GM12878 (cell line): ENCODE results near the gene SIGLEC6. TPM values are rescaled to one million over a fixed set of nuclear protein-coding genes. Genes with fewer than 3 reads are reported as not detected.

Source experiments
- ATAC-seq: fragments of 200-7000 bp; cut with Tn5 transposase; 3 replicates; pipeline ENCODE4 v1.9.1; 2020; ENCODE audit warnings: mild to moderate bottlenecking, moderate library complexity
- BruUV-seq: library from RNA; stranded (reverse); fragments of 400-500 nt; replicated peaks from 2 replicates; lab custom pipeline; 2021; lab: Mats Ljungman, UMichigan
- CTCF ChIA-PET: fragments of 300-600 bp; sonication (Branson Sonifier 250); formaldehyde crosslinking; extraction: SDS; loops from one replicate; lab custom pipeline; 2021; ENCODE audit warnings: inconsistent platforms; lab: Yijun Ruan, JAX
- POLR2A ChIA-PET: fragments of 350-600 bp; formaldehyde crosslinking; extraction: SDS; loops from one replicate; lab custom pipeline; 2021; ENCODE audit warnings: inconsistent platforms; lab: Charles Lee
- RAD21 ChIA-PET: fragments of 300-600 bp; sonication (Branson Sonifier 250); formaldehyde crosslinking; loops from one replicate; lab custom pipeline; 2023; ENCODE audit warnings: antibody characterized with exemption; ENCODE audit not compliant: unreplicated experiment; lab: Charles Lee
- SMC1A ChIA-PET: fragments of 300-600 bp; sonication (Branson Sonifier 250); formaldehyde crosslinking; loops from one replicate; lab custom pipeline; 2023; ENCODE audit not compliant: unreplicated experiment, uncharacterized antibody; lab: Charles Lee
- DNase-seq: peaks from one replicate; pipeline ENCODE4 v3.0.0-alpha.2; 2011; ENCODE audit warnings: low read depth, low spot score
- FAIRE-seq: peaks from 3 replicates; lab custom pipeline; 2011; peaks lifted over from hg19 to GRCh38; lab: Jason Lieb, UNC
- H2AFZ ChIP-seq: 2 replicates; pipeline ENCODE4 v1.6.0; 2011; ENCODE audit warnings: low read depth, low read length, control low read depth; ENCODE audit not compliant: control insufficient read depth
- H3K27ac ChIP-seq: 2 replicates; pipeline ENCODE4 v1.5.1; 2011; ENCODE audit warnings: control low read depth; ENCODE audit not compliant: control insufficient read depth, insufficient read depth
- H3K27me3 ChIP-seq, 2 experiments: replicated peaks in 1 of 2; 2 replicates each; pipeline versions ENCODE4 v1.6.0 to v1.6.1; 2011; ENCODE audit warnings: low read length in 1 of 2; ENCODE audit not compliant: control insufficient read depth in 2 of 2, insufficient read depth in 2 of 2
- H3K36me3 ChIP-seq, 2 experiments: 2 replicates each; pipeline ENCODE4 v1.5.1; 2011; ENCODE audit warnings: low read length in 1 of 2; ENCODE audit not compliant: control insufficient read depth in 2 of 2, insufficient read depth in 2 of 2
- H3K4me1 ChIP-seq: 2 replicates; pipeline ENCODE4 v1.6.1; 2011; ENCODE audit warnings: mild to moderate bottlenecking, low read length, moderate library complexity, mixed read lengths; ENCODE audit not compliant: control insufficient read depth, insufficient read depth
- H3K4me2 ChIP-seq: 2 replicates; pipeline ENCODE4 v1.6.0; 2011; ENCODE audit warnings: control low read depth; ENCODE audit not compliant: control insufficient read depth, insufficient read depth
- H3K4me3 ChIP-seq: fragments of 200-600 bp; sonication (generic); 2 replicates; pipeline ENCODE4 v1.5.1; 2016
- H3K79me2 ChIP-seq: 2 replicates; pipeline ENCODE4 v1.6.0; 2011; ENCODE audit warnings: low read length; ENCODE audit not compliant: control insufficient read depth, insufficient read depth
- H3K9ac ChIP-seq: 2 replicates; pipeline ENCODE4 v1.8.0; 2011; ENCODE audit warnings: low read length, control low read depth, mixed read lengths; ENCODE audit not compliant: control insufficient read depth, insufficient read depth
- H3K9me3 ChIP-seq: replicated peaks from 3 replicates; pipeline ENCODE4 v1.5.1; 2011; ENCODE audit warnings: mild to moderate bottlenecking, low read length; ENCODE audit not compliant: control insufficient read depth, insufficient read depth
- H4K20me1 ChIP-seq: 2 replicates; pipeline ENCODE4 v1.6.0; 2011; ENCODE audit not compliant: control insufficient read depth, insufficient read depth
- CEBPZ ChIP-seq: fragments of 150-350 bp; IDR thresholded peaks from 2 replicates; pipeline ENCODE4 v1.6.1; 2016; ENCODE audit warnings: low read depth, low read length
- E2F4 ChIP-seq: IDR thresholded peaks from 2 replicates; pipeline ENCODE4 v1.6.1; 2012; ENCODE audit warnings: low read depth, low read length, improper control_type of control experiment
- ZNF687 ChIP-seq: fragments of 450-650 bp; IDR thresholded peaks from 2 replicates; pipeline ENCODE4 v1.6.1; 2017; ENCODE audit warnings: mild to moderate bottlenecking, moderate library complexity
- WGBS: methylation state at CpG from one replicate; pipeline ENCODE4 v1.1.6; 2016; ENCODE audit warnings: low lambda C conversion rate; ENCODE audit not compliant: insufficient replicate concordance, insufficient coverage; ENCODE audit errors: missing lambda C conversion rate; 5-methylcytosine and 5-hydroxymethylcytosine counted together
- in situ Hi-C: fragments of 300-500 bp; cut with MboI; formaldehyde crosslinking; loops from 9 replicates; pipeline ENCODE4 v1.14.3; 2018; ENCODE audit warnings: mixed read lengths
- intact Hi-C: fragments of 100-400 bp; cut with micrococcal nuclease; formaldehyde crosslinking; loops from one replicate; pipeline ENCODE4 v1.14.2; 2022; ENCODE audit not compliant: unreplicated experiment
- polyA plus RNA-seq, 11 experiments: library from polyadenylated mRNA; depleted of rRNA in 4 of 11; unstranded in 6 of 11; stranded (reverse) in 5 of 11; fragments of >200 nt; fragmentation: Nextera tagmentation in 4 of 11; fragmentation: Illumina TruSeq in 1 of 11; extraction: Ambion mirVana in 4 of 11; extraction: Trizol in 1 of 11; gene quantifications; 1 replicate in 1 of 11; 2 replicates in 10 of 11; pipeline versions ENCODE4 v1.2.1 to v1.2.3, GENCODE V29; 2011 to 2016; ENCODE audit warnings: inconsistent platforms in 2 of 11, missing spikeins in 2 of 11, low read depth in 1 of 11
- total RNA-seq, 4 experiments: library from RNA; depleted of rRNA in 3 of 4; stranded (reverse); fragments of >200 nt in 3 of 4; fragmentation: Illumina TruSeq in 1 of 4; extraction: Trizol in 1 of 4; gene quantifications; 2 replicates each; pipeline versions ENCODE4 v1.2.1 to v1.2.3, GENCODE V29; 2013 to 2021

The SIGLEC6 gene
- total and polyA plus RNA-seq, 10 of the 15 experiments (the other 5 are each of a cell fraction or from before 2014, with no cell fraction given) = 0.08 to 0.40 (median 0.27) TPM; not detected in 2

GRCh38 chr19:51525651-51526050, 5.8 kb downstream of the SIGLEC6 start:
- Histone ChIP-seq H3K9ac (no peak overlapping the region), H3K27me3 (no peaks in the 10 kb centered on the region; a peak in 1 of 4 replicates), H3K36me3 (no peaks in the 10 kb centered on the region), H2AFZ (no peak overlapping the region), H3K4me3 (no peak overlapping the region), H3K27ac (no peak overlapping the region), H3K4me2 (no peak overlapping the region), H3K79me2 (no peaks in the 10 kb centered on the region), H4K20me1 (no peaks in the 10 kb centered on the region), H3K4me1 (no peaks in the 10 kb centered on the region), H3K9me3 (no peaks in the 10 kb centered on the region)
- in situ Hi-C loops = no loop called here
- ChIA-PET RAD21 (no interaction called here), POLR2A (no interaction called here), SMC1A (no interaction called here), CTCF (interaction anchor here (0.8 kb wide), 1 partner anchor 10 kb away, joined by 3 read pairs; no protein-coding TSS in a partner anchor)
- BruUV-seq = no TSS peak
- intact Hi-C loops = no loop called here
- TF ChIP-seq ZNF687 (no peak), E2F4 (no peak), CEBPZ (no peak)
- DNase-seq (no peak), ATAC-seq (no peak), FAIRE-seq (no peak)
- WGBS = 7% methylated on average over 4 of the region's 4 CpGs
